IMR-90 (cell line): ENCODE results near the gene S100A6. TPM values are rescaled to one million over a fixed set of nuclear protein-coding genes. Genes with fewer than 3 reads are reported as not detected.
A peak's percentile ranks its signal among the peaks of the same experiment; 100 is the strongest.

ENCODE experiments used
- ATAC-seq: fragments of 200-7000 bp; cut with Tn5 transposase; 2 replicates; pipeline ENCODE4 v1.9.1; 2020; ENCODE audit warnings: low read depth, mild to moderate bottlenecking, moderate library complexity
- BruUV-seq: library from RNA; stranded (reverse); fragments of 400-500 nt; replicated peaks from 2 replicates; lab custom pipeline; 2021; lab: Mats Ljungman, UMichigan
- CTCF ChIA-PET: fragments of 300-600 bp; formaldehyde crosslinking; extraction: SDS; loops from one replicate; lab custom pipeline; 2021; ENCODE audit warnings: antibody characterized with exemption; lab: Yijun Ruan, JAX
- POLR2A ChIA-PET: fragments of 300-600 bp; sonication (Branson Sonifier 250); formaldehyde crosslinking; loops from one replicate; lab custom pipeline; 2022; ENCODE audit warnings: antibody characterized with exemption; ENCODE audit not compliant: unreplicated experiment; lab: Charles Lee
- DNase-seq: peaks from one replicate; pipeline ENCODE4 v3.0.0; 2013
- H2AFZ ChIP-seq: replicated peaks from 2 replicates; pipeline ENCODE3; 2013; ENCODE audit warnings: low read length, mild to moderate bottlenecking; ENCODE audit not compliant: poor library complexity
- H2AK5ac ChIP-seq: 2 replicates; pipeline ENCODE4 v1.6.1; 2013; ENCODE audit warnings: low read depth, low read length, inconsistent platforms
- H2AK9ac ChIP-seq: replicated peaks from 2 replicates; pipeline ENCODE3; 2013; ENCODE audit warnings: mild to moderate bottlenecking, low read depth, low read length, moderate library complexity; ENCODE audit not compliant: poor library complexity
- H2BK120ac ChIP-seq: 2 replicates; pipeline ENCODE4 v1.6.1; 2013; ENCODE audit warnings: low read depth, low read length, inconsistent platforms
- H2BK15ac ChIP-seq: 3 replicates; pipeline ENCODE4 v1.6.1; 2013; ENCODE audit warnings: low read depth, low read length, inconsistent platforms
- H2BK20ac ChIP-seq: 2 replicates; pipeline ENCODE4 v1.6.1; 2013; ENCODE audit warnings: low read depth, mild to moderate bottlenecking, inconsistent platforms, low read length, moderate library complexity
- H2BK5ac ChIP-seq: 2 replicates; pipeline ENCODE4 v1.6.1; 2013; ENCODE audit warnings: mild to moderate bottlenecking, low read depth, low read length, inconsistent platforms; ENCODE audit not compliant: poor library complexity, severe bottlenecking
- H3K14ac ChIP-seq: replicated peaks from 2 replicates; pipeline ENCODE4 v1.6.1; 2013; ENCODE audit warnings: low read depth, low read length, inconsistent platforms
- H3K18ac ChIP-seq: 2 replicates; pipeline ENCODE4 v1.6.1; 2013; ENCODE audit warnings: low read depth, low read length, control low read depth
- H3K23ac ChIP-seq: 2 replicates; pipeline ENCODE4 v1.6.1; 2013; ENCODE audit warnings: low read depth, low read length, inconsistent platforms
- H3K27ac ChIP-seq: 2 replicates; pipeline ENCODE4 v1.5.1; 2013; ENCODE audit warnings: mild to moderate bottlenecking, control low read depth, low read length; ENCODE audit not compliant: insufficient read depth
- H3K27me3 ChIP-seq: 2 replicates; pipeline ENCODE4 v1.6.1; 2013; ENCODE audit warnings: low read length; ENCODE audit not compliant: control insufficient read depth, insufficient read depth
- H3K36me3 ChIP-seq: 2 replicates; pipeline ENCODE4 v1.6.1; 2013; ENCODE audit warnings: low read length, mixed read lengths; ENCODE audit not compliant: control insufficient read depth, insufficient read depth
- H3K4ac ChIP-seq: 2 replicates; pipeline ENCODE4 v1.6.1; 2013; ENCODE audit warnings: low read depth, low read length, inconsistent platforms
- H3K4me1 ChIP-seq: 2 replicates; pipeline ENCODE4 v1.6.1; 2013; ENCODE audit warnings: low read length, mixed read lengths; ENCODE audit not compliant: control insufficient read depth, insufficient read depth
- H3K4me2 ChIP-seq: 2 replicates; pipeline ENCODE4 v1.6.1; 2013; ENCODE audit warnings: low read depth, mild to moderate bottlenecking, control low read depth, low read length, moderate library complexity
- H3K4me3 ChIP-seq: 2 replicates; pipeline ENCODE4 v1.5.1; 2013; ENCODE audit warnings: low read depth, mild to moderate bottlenecking, control low read depth, low read length, moderate library complexity; ENCODE audit not compliant: insufficient read depth
- H3K56ac ChIP-seq: 2 replicates; pipeline ENCODE4 v1.6.1; 2013; ENCODE audit warnings: low read length, inconsistent platforms; ENCODE audit not compliant: insufficient read depth; ENCODE audit errors: extremely low read depth
- H3K79me1 ChIP-seq, 2 experiments: 2 replicates each; pipeline ENCODE4 v1.6.1; 2013; ENCODE audit warnings: low read length in 2 of 2, inconsistent platforms in 1 of 2, low read depth in 1 of 2
- H3K9ac ChIP-seq: 2 replicates; pipeline ENCODE4 v1.6.1; 2013; ENCODE audit warnings: low read depth, low read length, control low read depth
- H3K9me1 ChIP-seq: 2 replicates; pipeline ENCODE4 v1.6.1; 2013; ENCODE audit warnings: low read length, inconsistent platforms; ENCODE audit not compliant: insufficient read depth
- H3K9me3 ChIP-seq: 2 replicates; pipeline ENCODE4 v1.6.1; 2013; ENCODE audit warnings: low read length; ENCODE audit not compliant: control insufficient read depth, insufficient read depth
- H4K20me1 ChIP-seq: 2 replicates; pipeline ENCODE4 v1.6.1; 2013; ENCODE audit warnings: low read length, inconsistent platforms; ENCODE audit not compliant: insufficient read depth
- H4K5ac ChIP-seq: 2 replicates; pipeline ENCODE4 v1.6.1; 2013; ENCODE audit warnings: mild to moderate bottlenecking, low read depth, low read length, control low read depth
- H4K8ac ChIP-seq, 2 experiments: 2 replicates each; pipeline ENCODE4 v1.6.1; 2013; ENCODE audit warnings: low read depth in 2 of 2, low read length in 2 of 2, control low read depth in 1 of 2, inconsistent platforms in 1 of 2
- H4K91ac ChIP-seq: 2 replicates; pipeline ENCODE4 v1.6.1; 2013; ENCODE audit warnings: low read depth, low read length, inconsistent platforms; ENCODE audit not compliant: insufficient read depth
- BHLHE40 ChIP-seq: fragments of 150-350 bp; IDR thresholded peaks from 2 replicates; pipeline ENCODE4 v1.6.1; 2016; ENCODE audit warnings: mild to moderate bottlenecking, low read depth, low read length
- FOS ChIP-seq: fragments of 150-350 bp; IDR thresholded peaks from 2 replicates; pipeline ENCODE4 v1.6.1; 2016; ENCODE audit warnings: low read depth, low read length
- MAZ ChIP-seq: IDR thresholded peaks from 2 replicates; pipeline ENCODE4 v1.6.1; 2012; ENCODE audit warnings: low read depth, mild to moderate bottlenecking, low read length, improper control_type of control experiment, moderate library complexity, borderline replicate concordance
- MXI1 ChIP-seq: IDR thresholded peaks from 2 replicates; pipeline ENCODE4 v1.6.1; 2012; ENCODE audit warnings: low read depth, mild to moderate bottlenecking, low read length, moderate library complexity, borderline replicate concordance
- POLR2A ChIP-seq: IDR thresholded peaks from 2 replicates; pipeline ENCODE4 v1.6.1; 2012; ENCODE audit warnings: mild to moderate bottlenecking, low read depth, low read length
- SMC3 ChIP-seq: fragments of 150-350 bp; IDR thresholded peaks from 2 replicates; pipeline ENCODE4 v1.6.1; 2016; ENCODE audit warnings: low read depth, mild to moderate bottlenecking, antibody characterized with exemption, low read length, moderate library complexity
- WGBS, 2 experiments: methylation state at CpG; one replicate each; pipeline versions ENCODE4 v1.1.5 to v1.1.7; 2013; ENCODE audit warnings: missing lambda C conversion rate in 2 of 2; ENCODE audit not compliant: insufficient read length in 1 of 2; ENCODE audit errors: extremely low coverage in 2 of 2; 5-methylcytosine and 5-hydroxymethylcytosine counted together
- dilution Hi-C: fragments of 300-500 bp; cut with HindIII; formaldehyde crosslinking; loops from one replicate; pipeline ENCODE4 v1.14.3; 2018; ENCODE audit warnings: low sequenced_read_pairs; ENCODE audit not compliant: unreplicated experiment
- in situ Hi-C: fragments of 300-500 bp; cut with MboI; formaldehyde crosslinking; loops from 3 replicates; pipeline ENCODE4 v1.14.3; 2019; ENCODE audit warnings: low sequenced_read_pairs, inconsistent platforms, mixed read lengths
- intact Hi-C: fragments of 100-400 bp; cut with micrococcal nuclease; formaldehyde crosslinking; loops from 2 replicates; pipeline ENCODE4 v1.10.0; 2022
- polyA plus RNA-seq, 3 experiments: library from polyadenylated mRNA; depleted of rRNA; stranded (reverse); fragments of >200 nt; gene quantifications; 2 replicates each; pipeline ENCODE4 v1.2.3, GENCODE V29; 2012; ENCODE audit warnings: low replicate concordance in 1 of 3
- total RNA-seq: library from RNA; depleted of rRNA; stranded (reverse); fragments of >200 nt; gene quantifications from 2 replicates; pipeline ENCODE4 v1.2.3, GENCODE V29; 2012
- TF ChIP-seq, protein P1 (sequence below): conservative IDR thresholded peaks from 2 replicates; pipeline ENCODE4 v1.5.1; 2012; ENCODE audit warnings: mild to moderate bottlenecking, low read depth, low read length, improper control_type of control experiment
- TF ChIP-seq, protein P2 (sequence below): fragments of 150-350 bp; IDR thresholded peaks from 2 replicates; pipeline ENCODE4 v1.6.1; 2017; ENCODE audit warnings: mild to moderate bottlenecking, antibody characterized with exemption, low read length, low read depth

The S100A6 gene
- total and polyA plus RNA-seq, 2 of the 4 experiments (the other 2 are of a cell fraction) = 373 to 1,755 TPM

DNA sequence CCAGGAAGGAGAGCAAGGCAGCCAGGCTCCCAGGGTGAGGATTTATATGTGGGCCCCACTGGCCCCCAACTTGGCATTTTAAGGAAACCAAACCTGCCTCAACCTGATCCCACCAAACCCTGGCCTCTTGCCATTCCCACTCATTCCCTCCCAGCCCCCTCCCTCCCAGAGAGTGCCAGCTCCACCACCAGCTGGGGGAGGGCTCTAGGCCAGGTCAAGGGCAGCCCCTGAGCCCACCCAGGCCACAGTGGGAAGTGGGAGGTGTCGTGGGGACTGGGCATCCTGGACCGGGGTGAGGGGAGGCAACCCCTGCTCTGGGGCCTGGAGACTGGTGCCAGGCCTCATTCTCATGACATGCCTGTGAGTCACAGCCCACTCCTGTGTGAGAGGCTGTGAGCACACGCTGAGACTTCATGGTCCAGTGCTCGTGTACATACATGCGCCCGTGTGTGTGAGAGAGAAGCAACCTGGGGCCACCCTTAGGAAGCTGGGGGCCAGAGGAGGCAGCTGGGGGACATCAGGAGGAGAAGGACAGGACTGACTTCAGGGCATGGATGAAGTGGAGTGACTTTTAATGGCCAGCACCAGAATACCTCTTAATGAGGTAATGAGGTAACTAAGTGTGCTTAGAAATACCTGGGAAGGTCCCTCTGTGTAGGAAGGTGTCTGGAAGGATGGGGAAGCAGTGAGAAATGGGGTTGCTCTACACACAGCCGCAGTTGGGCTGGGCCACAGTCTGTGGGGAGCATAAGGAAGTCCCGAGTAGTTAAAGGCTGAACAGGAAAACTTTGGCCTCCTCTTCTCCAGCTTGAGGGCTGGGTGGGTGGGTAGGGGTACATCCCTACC is 30.0 kb upstream of the S100A6 start, which contains the start of gene S100A2:
TSS of gene S100A2 (minus strand) at position 316 of the 846 bp plus-strand sequence. CDS start 1,967 bp downstream, outside the sequence.
- Histone ChIP-seq H2AK5ac (peak within 1 kb of the TSS; percentile 100), H4K20me1 (no peaks in the 10 kb centered on the region), H4K5ac (peak within 1 kb of the TSS; percentile 99), H3K23ac (peak within 1 kb of the TSS; percentile 100), H3K4me2 (peak within 1 kb of the TSS; percentile 53), H2BK5ac (peak within 1 kb of the TSS; percentile 98), H3K14ac (peak within 1 kb of the TSS; percentile 100), H2AK9ac (peak within 1 kb of the TSS; percentile 100), H4K8ac (peak within 1 kb of the TSS; percentile 97 to 100), H3K79me1 (peaks cover 4 to 49% of the 10 kb centered on the region in 2 experiments; a peak in 3 of 4 replicates), H2BK15ac (peak within 1 kb of the TSS; percentile 99), H3K4ac (peak within 1 kb of the TSS; percentile 100), H3K4me1 (peaks cover 31% of the 10 kb centered on the region), H3K9me1 (peaks cover 28% of the 10 kb centered on the region), H3K27me3 (no peaks in the 10 kb centered on the region), H3K18ac (peak within 1 kb of the TSS; percentile 98), H3K9ac (peak within 1 kb of the TSS; percentile 66), H4K91ac (peak within 1 kb of the TSS; percentile 100), H3K27ac (peak within 1 kb of the TSS; percentile 94), H3K9me3 (no peaks in the 10 kb centered on the region), H3K56ac (peak within 1 kb of the TSS; percentile 99), H3K4me3 (no peak within 1 kb of the TSS), H2BK120ac (peak within 1 kb of the TSS; percentile 100), H2BK20ac (peak within 1 kb of the TSS; percentile 100), H2AFZ (peak within 1 kb of the TSS; percentile 90), H3K36me3 (no peaks in the 10 kb centered on the region)
- TF ChIP-seq BHLHE40 = peak; percentile 65
- TF ChIP-seq, protein P1, sequence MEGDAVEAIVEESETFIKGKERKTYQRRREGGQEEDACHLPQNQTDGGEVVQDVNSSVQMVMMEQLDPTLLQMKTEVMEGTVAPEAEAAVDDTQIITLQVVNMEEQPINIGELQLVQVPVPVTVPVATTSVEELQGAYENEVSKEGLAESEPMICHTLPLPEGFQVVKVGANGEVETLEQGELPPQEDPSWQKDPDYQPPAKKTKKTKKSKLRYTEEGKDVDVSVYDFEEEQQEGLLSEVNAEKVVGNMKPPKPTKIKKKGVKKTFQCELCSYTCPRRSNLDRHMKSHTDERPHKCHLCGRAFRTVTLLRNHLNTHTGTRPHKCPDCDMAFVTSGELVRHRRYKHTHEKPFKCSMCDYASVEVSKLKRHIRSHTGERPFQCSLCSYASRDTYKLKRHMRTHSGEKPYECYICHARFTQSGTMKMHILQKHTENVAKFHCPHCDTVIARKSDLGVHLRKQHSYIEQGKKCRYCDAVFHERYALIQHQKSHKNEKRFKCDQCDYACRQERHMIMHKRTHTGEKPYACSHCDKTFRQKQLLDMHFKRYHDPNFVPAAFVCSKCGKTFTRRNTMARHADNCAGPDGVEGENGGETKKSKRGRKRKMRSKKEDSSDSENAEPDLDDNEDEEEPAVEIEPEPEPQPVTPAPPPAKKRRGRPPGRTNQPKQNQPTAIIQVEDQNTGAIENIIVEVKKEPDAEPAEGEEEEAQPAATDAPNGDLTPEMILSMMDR = no peak
- TF ChIP-seq MXI1 = peak; percentile 74; the same call in 1 of the 2 replicates
- TF ChIP-seq MAZ = peak; percentile 54; the same call in 1 of the 2 replicates
- TF ChIP-seq, protein P2, sequence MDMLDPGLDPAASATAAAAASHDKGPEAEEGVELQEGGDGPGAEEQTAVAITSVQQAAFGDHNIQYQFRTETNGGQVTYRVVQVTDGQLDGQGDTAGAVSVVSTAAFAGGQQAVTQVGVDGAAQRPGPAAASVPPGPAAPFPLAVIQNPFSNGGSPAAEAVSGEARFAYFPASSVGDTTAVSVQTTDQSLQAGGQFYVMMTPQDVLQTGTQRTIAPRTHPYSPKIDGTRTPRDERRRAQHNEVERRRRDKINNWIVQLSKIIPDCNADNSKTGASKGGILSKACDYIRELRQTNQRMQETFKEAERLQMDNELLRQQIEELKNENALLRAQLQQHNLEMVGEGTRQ = no peak
- TF ChIP-seq SMC3 = no peak
- TF ChIP-seq FOS = peak; percentile 86
- peak; percentile 62 for TF ChIP-seq POLR2A
- no TSS peak for BruUV-seq
- in situ Hi-C loops (loop anchor here (5.0 to 10.0 kb wide), 2 partner anchors 33 to 51 kb away; no protein-coding TSS in a partner anchor), dilution Hi-C loops (no loop called here), intact Hi-C loops (loop anchor here (2.0 kb wide), 1 partner anchor 17 kb away; the partner anchor contains the start of gene S100A3)
- WGBS, 2 experiments = 0% methylated on average over 3 of the region's 8 CpGs; no CpG with 5 or more reads in 1 of the 2 experiments
- peak; percentile 97 for DNase-seq
- ChIA-PET POLR2A (interaction anchor here (0.5 to 1.6 kb wide), 10 partner anchors 11 to 154 kb away, joined by 3 to 34 read pairs (median 4); partner anchors contain the start of genes S100A13, S100A5 and S100A6), CTCF (interaction anchor here (0.5 to 1.5 kb wide), 2 partner anchors 31 to 213 kb away, joined by 3 to 13 read pairs; no protein-coding TSS in a partner anchor)
- peak; percentile 62 for ATAC-seq
